Dedifferentiated amniotic fluid mesenchymal stem cell (primary cell): ENCODE data around the gene ATP8A1.
"Not testable (repeated sequence)": the region's sequence is repeated elsewhere in the genome, so short reads cannot be mapped to it uniquely, and the experiment has no call there.

Experiments
- DNase-seq: peaks from one replicate; pipeline ENCODE4 v3.0.0-alpha.2; 2016; ENCODE audit errors: extremely low spot score

ATP8A1 gene

DNA sequence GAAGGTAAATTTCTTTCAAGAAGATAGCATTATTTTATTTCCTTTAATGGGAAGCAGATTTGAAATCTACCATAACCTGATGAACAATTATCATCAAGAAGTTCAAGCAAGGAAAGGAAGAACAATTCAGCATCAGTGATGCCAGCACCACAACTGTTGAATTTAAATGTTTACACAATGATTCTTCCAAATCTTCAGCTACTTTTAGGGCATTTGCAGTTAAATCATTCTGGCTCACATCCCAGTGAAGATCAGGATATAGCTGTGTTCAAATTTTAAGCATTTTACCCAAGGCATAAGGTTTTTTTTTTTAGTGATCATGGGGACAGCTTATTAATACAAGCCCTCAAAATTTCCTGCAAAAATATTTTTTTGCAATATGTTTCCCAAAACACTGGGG is 146.7 kb downstream of the ATP8A1 start:
- no peak for DNase-seq

DNA sequence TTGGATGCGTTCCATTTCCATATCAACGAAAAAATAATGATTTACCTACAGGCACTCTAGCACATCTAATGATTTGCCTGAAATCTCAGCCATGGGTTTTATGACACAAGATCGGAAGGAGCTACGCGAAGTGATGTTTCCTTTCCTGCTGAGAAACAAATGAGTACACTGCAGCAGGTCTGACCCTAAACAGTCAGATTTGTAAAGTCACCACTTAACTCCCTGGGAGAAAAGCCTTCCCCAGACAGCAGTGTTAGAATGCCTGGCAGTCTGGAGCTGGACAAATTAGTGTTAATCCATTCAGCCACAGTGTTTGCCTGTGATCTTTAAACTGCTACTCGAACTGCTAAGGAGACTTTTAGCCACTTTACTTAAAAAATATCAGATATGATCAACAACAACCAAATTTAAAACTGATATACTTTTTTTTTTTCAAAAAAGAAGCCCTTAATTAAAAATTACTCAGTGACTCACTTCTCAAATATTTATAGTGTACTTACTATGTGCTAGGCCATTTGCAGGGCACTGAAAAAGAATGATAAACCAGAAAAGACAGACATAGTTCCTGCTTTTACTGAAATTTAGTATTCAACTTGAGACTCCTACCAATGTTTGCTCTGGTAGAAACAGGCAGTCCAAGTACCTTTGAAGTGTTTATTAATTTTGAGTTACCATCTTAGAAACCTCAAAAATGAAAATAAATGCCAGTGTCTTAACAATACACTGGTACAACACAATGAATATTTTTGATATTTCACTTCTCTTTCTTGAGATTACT is 155.1 kb downstream of the ATP8A1 start:
- DNase-seq, result no peak

DNA sequence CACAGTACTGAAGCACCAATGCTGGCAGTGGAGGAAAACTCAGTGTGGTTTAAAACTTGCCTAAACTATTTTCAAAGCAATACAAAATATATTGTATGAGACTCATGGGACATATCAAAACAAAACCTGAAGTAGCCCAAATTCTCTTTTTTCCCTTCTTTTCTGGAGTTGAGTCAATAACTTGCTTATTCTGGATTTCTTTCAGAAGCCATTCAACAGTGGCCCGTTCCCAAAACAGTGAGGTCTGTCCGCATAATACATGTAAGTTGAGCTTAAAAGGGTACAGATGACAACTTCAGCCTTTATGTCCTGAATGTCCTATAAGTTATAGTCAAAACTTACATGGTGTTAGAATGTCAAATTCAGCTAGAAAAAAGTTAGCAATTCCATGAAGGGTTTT is 158.9 kb downstream of the ATP8A1 start:
- no peak for DNase-seq

DNA sequence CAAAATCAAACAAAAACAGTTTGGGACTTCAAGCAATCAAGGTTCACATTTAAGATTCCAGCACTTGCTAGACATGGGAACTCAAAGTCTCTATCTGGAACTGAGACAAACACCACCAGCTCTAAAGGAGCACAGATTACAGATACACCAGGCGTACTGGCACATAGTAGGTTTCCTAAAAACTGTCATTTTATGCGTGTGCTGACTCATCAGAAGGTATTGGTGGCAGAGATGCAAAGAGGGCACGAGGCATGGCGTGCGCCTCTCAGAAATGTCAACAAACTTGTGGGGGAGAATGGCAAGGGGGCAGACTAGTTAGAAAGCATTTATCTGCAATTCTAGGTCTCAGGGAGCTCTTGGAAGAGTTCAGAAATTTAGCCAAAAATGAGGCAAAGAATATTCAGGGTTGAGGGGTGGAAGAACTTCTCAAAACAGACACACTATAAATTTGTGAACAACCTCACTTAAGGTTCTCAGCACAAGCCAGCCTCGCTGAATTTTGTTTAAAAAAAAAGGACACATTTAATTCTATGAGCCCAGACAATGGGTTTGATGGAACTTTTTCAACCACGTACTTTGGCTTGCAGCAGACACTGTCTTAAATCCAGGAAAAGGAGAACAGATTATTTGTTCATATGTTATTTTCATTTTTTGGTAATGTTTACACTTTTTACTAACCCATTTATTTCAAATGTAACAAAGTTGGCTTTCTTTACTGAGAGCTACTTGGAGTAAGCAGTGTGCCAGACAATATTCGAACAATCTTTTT is 159.6 kb downstream of the ATP8A1 start:
- DNase-seq, result no peak

DNA sequence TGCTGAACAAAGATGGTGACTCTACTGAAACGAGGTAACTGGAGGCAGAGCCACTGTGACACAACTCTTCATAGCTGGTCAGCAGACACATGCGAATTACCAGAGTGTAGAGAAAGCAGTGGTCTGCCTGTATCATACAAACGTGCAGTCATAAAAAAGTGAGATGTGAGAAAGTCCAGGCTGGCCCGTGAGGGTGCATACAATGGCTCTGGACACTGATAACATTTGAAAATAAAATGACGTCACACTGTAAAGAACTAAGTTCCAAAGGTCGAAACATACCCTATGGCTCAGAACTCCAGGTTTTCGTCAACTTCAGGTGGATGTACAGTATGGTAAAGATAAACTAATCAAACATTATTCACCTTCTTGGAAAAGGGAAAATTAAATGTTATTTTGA is 163.9 kb downstream of the ATP8A1 start:
- DNase-seq, result no peak

DNA sequence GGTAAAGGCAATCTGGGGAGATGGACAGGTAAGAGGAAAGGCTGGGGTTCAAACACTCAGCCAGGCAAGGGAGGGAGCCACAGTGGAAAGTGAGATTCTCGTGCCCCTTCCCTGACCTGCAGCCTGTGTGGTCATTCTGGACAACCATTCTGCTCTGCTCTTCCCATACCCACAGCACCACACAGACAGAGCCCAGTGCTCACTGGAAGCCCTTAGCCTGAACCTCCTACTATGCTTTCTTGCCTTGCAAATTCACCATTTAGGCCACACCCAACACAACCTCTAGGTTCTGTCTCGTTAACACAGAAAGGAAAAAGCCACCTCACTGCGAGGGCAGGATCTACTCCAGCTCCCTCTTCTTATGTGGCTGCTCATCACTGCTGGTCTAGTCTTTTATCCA is 166.9 kb downstream of the ATP8A1 start:
- DNase-seq, result no peak

DNA sequence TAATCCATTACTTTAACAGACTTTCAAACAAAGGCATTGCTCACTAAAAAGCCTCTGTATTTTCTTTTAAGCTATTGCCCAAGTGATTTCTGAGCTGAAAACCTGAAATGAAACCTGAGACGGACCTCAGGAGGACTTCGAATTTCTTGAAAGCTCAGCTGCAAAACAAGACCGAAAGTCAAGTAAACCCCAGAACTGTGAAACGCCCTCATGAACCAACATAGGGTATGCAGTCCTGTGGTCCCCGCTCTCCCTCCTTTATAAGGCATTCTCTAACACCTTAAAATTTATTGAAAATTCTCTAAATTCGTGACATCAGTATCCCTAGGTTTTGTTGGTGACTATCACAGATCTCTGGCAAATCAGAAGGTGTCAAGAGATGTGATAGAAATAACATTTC is 167.8 kb downstream of the ATP8A1 start:
- no peak for DNase-seq

DNA sequence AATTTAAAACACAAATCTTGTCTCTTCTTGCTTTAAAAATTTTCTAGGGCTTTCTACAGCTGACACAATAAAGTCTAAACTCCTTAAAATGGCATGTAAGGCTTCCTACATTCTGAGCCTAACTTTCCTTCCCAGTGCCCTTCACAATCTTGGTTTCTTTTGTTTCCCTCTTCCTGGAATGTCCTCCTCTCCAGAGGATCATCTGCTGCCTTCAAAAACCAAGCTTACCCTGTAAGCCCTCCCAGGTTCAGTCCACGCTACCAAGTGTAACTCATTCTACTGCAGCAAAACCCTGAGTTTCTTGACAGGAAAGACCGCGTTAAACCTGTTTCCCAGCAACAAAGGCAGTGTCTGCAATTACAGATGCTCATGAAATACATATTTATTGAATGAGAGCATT is 168.4 kb downstream of the ATP8A1 start:
- no peak for DNase-seq

DNA sequence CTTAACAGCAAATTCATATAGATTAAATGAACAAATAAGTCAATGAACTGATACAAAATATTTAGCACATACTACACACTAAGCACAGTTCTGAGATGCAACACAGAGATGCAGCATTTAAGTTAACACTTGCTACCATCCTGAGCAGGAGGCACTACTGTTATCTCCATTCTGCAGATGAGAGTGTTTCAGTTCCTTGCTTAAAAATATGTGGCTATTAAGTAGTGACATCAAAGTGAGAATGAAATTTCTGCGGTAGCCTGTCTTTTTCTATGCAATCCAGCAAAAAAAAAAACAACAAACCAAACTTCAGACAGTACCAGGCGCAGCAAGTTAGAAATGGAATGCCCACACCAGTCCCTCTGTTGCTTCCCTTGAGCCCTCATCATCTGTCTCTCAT is 168.8 kb downstream of the ATP8A1 start:
- no peak for DNase-seq

DNA sequence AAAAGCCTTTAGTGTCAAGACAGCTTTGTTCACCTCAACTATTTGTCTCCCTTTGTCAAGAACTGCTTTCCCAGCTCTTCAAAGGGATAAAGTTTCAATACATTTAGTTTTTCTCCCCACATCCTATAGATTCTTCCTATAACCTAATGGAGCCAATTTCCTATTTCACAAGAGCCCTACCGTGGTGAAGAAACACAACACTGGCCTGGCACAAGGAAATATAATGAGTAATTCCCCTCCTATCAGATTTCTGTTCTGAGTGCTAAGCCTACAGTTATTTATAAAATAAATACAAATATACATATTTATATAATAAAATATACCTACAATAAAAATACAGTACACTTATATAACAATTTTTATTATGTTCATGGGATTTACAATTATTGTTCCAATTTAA is 169.7 kb downstream of the ATP8A1 start:
- no peak for DNase-seq

DNA sequence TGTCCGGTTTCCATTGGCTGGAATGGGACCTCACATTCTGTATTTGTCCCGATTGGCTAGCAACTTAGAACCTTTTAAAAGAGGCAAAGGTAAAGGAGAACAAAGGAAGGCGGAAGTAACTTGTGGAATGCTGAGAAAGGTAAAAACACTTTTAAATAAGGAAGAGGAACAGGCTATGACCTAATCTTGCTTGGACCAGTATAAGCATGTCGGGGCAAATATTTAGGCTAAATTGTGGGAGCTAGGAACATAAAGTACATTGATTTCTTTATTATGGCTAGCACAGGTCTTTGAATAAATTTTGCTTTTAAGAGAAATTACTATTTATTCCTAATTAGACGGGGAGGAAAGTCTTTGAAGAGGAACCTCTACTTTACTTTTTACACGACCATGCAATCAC is 170.7 kb downstream of the ATP8A1 start:
- DNase-seq, result not testable (repeated sequence)

DNA sequence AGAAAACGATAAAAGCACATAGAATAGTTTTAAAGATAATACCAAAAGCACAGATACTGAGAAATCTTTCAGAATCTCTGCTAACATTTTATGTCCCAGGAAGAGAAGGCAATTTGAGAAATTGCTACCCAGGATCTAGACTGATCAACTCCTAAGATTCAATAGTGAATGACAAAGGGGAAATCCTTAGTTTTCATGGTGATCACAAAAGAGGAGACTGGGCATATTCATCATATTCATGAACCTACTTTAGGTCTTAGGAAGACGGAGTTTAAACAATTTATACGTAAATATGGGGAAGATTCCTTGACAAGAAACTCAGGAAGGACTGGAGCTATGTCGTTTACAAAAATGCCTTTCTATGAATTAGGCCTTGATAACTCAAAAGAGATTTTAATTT is 172.3 kb downstream of the ATP8A1 start:
- no peak for DNase-seq

DNA sequence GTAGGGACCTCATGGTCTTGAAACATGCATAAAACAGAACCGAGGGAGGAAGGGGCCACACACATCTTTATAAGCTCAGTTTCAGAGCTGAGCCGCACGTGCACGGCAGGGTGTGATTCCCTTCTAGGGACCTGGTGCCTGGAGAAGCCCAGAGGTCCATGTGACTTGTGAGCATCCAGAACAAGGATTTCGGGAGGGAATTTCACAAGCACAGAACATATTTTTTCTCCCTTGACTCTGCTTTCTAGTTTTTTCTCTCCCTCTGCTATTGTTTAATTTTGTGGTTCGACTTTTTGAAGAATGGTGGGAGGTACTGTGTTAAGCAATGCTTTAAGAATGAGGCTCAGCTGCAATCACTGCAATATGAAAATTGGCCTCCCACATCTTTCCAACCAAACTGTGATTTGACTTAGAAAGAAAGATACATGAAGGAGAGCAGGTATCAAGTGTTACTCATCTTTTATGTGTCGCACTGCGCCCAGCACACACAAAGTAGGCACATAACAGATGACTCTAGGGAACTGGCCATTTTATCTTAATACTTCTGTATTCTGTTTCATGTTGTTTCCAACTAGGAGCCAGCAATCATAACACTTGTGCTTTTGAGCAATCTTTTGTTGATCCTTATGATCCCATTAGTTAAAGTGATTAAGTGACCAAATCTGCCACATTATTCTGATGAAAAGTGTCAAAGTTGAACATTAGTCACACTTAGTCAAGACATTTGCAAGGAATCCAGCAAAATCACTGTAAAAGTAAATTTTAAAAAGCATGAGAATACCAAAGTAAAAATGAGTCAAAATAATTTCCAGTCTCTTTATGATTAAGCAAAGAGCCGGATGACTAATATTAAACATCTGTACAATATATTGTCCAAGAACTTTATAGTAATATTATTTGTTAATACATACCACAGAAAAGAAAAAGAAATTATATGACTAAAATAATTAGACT is 173.2 kb downstream of the ATP8A1 start:
- no peak for DNase-seq

DNA sequence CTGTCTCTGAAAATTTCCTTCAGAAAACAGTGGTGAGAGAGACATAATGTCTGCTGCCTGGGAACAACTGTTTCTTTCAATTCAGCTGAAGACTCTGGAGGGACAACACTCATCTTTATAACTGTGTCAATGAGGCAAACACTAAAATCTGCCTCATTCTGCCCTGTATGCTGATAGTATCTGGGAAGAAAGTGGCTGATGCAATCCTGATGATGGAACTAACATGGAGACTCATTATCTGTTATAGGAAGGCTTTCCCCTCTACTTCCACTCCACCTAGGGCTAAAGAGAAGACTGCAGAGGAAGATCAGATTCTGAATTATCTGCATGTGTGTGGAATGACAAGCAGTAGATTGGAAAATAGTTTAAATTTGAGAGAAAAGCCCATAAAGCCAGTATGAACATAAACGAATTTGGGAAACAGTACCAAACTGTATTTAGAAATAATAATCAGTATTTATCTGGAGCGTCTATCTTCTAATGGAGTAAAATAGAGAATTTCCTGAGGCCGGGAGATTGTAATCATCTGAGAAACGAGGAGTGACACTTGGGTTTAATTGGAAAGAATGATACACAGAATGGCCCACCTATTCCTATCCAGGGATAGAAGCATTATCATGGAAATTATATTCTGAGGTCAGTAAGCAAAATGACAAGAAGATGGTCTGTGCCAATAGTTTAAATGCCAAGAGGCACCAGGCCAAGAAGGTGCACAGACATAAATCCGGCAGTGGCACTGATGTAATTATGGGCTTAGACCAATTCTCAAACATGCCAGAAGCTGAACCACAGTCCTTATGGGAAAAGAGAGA is 174.2 kb downstream of the ATP8A1 start:
- no peak for DNase-seq

DNA sequence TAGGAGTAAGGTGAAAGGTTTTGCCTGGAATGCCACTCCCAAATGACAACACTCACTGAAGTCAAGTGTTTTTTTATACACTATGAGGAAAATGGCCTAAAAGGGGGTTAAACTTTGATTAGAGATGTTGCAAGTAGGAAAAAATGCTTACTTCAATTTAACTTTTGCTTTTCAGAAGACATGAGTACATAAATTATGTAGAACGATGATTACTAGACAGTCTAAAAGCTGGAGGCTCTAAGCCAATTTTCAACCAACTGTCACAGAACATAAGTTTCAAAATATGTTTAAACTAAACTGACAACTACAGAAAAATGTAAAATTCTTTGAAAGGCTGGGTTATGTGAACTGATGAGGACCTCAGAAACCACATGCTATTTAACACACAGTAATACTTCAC is 176.2 kb downstream of the ATP8A1 start:
- DNase-seq, result no peak

DNA sequence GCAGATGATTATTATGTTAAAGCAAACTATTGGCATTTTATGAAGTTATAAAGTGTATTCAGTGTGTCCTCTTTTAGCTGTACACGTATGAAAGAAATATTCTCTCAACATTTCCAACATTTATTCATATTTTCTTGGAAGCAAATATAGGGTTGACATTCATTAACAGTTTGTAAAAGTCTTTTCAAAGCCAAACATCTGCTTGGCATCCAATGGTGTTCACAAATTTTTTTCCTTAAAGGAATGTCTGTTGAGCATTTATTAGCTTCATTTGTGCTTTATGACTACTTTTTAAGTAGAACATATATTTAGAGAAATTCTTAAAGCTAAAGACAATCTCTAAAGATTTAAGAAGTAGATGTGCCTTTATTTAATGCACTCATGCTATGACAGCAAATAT is 176.6 kb downstream of the ATP8A1 start:
- no peak for DNase-seq

DNA sequence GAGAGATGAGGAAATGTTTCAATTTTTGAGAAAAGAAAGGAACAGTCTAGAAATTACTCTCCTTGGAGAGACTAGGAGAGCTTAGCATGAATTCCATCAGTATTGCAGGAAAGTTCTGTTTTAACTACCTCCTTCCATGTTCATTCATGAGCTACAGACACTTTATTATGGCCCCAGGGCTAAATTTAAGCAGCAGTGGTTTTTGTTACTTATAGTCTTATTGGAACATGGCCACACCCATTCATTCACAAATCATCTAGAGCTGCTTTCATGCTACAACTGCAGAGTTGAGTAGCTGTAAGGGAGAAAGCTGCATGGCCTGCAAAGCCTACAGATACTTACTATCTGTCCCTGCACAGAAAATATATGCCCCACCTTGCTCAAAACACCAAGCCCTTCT is 178.0 kb downstream of the ATP8A1 start:
- no peak for DNase-seq

DNA sequence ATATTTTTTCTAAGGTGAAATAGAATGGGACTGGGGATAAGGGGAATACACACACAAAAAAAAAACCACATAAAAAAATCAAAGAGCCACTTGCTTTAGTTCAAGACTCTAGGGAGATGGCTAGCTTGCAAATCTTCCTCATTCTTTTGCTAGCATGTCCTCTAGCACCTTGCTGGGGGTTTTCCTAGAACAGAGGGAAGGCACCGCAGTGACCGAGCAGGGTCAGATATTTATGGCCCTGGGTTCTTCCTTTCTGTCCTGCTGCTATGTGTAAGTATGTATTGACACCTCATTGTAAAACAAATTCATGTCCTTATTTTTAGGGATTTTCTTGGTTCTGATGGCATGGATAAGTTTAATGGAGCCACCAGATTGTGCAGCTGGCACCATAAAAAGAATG is 178.4 kb downstream of the ATP8A1 start:
- no peak for DNase-seq

DNA sequence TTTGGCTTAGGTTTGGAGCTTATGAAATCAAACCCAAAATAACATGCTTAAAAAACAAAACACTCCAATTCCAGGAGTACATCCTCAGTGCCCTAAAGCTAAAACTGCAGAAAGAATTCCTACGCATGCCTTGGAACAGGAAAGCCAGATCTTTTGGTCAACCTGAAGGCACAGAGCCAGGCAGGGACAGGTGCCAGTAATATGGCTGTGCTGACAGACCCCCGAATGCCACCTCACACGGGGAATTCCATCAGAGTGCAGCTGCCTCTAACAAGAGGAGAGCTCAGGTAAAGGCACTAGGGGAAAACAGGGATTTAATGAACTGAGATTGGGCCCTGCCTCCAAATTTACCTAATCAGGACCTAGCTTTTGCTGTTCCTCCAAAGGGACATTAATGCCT is 182.5 kb downstream of the ATP8A1 start:
- no peak for DNase-seq

DNA sequence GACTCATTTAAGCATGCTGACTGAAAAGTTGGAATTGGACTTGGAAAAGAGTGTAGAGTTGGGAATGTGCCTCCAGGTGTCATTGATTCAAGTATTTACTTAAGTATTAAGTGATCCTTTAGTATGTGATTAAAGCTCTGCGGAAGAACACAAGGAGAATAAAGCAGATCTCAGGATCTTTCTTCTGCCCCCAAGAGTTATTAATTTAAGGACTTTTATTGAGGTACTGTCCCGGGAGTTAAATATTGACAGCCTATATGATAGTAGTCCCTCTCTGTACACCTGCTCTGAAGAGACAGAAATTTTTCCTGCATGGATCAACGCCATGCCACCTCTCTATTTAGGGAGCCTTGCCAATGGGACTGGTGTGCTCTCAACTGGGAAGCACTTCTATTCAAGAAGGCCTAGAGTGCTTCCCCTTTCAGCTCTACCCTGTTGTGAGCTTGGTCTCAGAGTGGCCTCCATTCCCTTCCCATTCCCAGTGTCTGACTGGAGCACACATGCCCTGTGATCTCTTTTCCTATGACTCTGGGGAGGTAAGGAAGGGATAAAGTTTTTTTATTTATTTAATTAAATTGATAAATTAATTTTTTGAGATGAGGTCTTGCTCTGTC is 183.7 kb downstream of the ATP8A1 start:
- DNase-seq, result no peak

DNA sequence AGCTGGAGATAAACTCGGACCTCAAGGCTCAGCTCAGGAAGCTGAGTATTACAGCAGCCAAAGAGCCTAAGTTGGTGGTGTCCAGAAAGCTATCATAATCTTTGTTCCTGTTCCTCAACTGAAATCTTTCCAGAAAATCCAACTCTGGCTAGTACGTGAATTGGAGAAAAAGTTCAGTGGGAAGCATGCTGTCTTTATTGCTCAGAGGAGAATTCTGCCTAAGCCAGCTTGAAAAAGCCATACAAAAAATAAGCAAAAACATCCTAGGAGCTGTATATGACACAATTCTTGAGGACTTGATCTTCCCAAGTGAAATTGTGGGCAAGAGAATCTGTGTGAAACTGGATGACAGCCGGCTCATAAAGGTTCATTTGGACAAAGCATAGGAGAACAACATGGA is 185.0 kb downstream of the ATP8A1 start:
- DNase-seq, result no peak
